HFF-Myc (cell line): Measurements from ENCODE around the gene SPAG16.
A peak's percentile ranks its signal among the peaks of the same experiment; 100 is the strongest.

Experiments used
- DNase-seq: peaks from one replicate; pipeline ENCODE4 v3.0.0-alpha.2; 2011; ENCODE audit warnings: low read depth; ENCODE audit errors: extremely low read depth
- H3K4me3 ChIP-seq: replicated peaks from 2 replicates; pipeline ENCODE4 v1.5.1; 2011; ENCODE audit warnings: low read depth, mild to moderate bottlenecking, control low read depth, low read length
- CTCF ChIP-seq: IDR thresholded peaks from 2 replicates; pipeline ENCODE4 v1.5.1; 2012; ENCODE audit warnings: mild to moderate bottlenecking, low read depth, low read length, control low read depth; ENCODE audit errors: missing control alignments

Gene SPAG16

GRCh38 chr2:213848631-213849030 is 564.4 kb downstream of the SPAG16 start:
- no peak for TF ChIP-seq CTCF
- peak; percentile 10 for DNase-seq
- no peak overlapping the region for H3K4me3 ChIP-seq

GRCh38 chr2:213861638-213862037 is 577.4 kb downstream of the SPAG16 start:
- DNase-seq = no peak
- no peak for TF ChIP-seq CTCF
- H3K4me3 ChIP-seq = no peak overlapping the region

- no peak for DNase-seq
- H3K4me3 ChIP-seq = no peak overlapping the region
- no peak for TF ChIP-seq CTCF
Measured at GRCh38 chr2:213862407-213863076, 578.3 kb downstream of the SPAG16 start.

- no peak for TF ChIP-seq CTCF
- no peak for DNase-seq
- no peak overlapping the region for H3K4me3 ChIP-seq
Measured at GRCh38 chr2:213863541-213863940, 579.3 kb downstream of the SPAG16 start.

GRCh38 chr2:213868526-213868925 is 584.3 kb downstream of the SPAG16 start:
- DNase-seq = no peak
- no peak for TF ChIP-seq CTCF
- no peak overlapping the region for H3K4me3 ChIP-seq

GRCh38 chr2:213885485-213885884 is 601.2 kb downstream of the SPAG16 start:
- DNase-seq = no peak
- no peak overlapping the region for H3K4me3 ChIP-seq
- no peak for TF ChIP-seq CTCF

- no peak for DNase-seq
- TF ChIP-seq CTCF = no peak
- no peak overlapping the region for H3K4me3 ChIP-seq
Measured at GRCh38 chr2:213914510-213914909, 630.2 kb downstream of the SPAG16 start.
